AG09309 (cell line): Measurements from ENCODE around the gene CACTIN.

Experiments
- DNase-seq: peaks from one replicate; pipeline ENCODE4 v3.0.0-alpha.2; 2010; ENCODE audit warnings: low read depth
- H3K4me3 ChIP-seq: 2 replicates; pipeline ENCODE4 v1.5.1; 2011; ENCODE audit warnings: mild to moderate bottlenecking, low read depth, low read length, moderate library complexity; ENCODE audit not compliant: control insufficient read depth
- TF ChIP-seq, protein P1 (sequence below): IDR thresholded peaks from 2 replicates; pipeline ENCODE4 v1.5.1; 2011; ENCODE audit warnings: mild to moderate bottlenecking, low read depth, low read length, inconsistent platforms; ENCODE audit not compliant: insufficient read depth, control insufficient read depth; ENCODE audit errors: missing control alignments

Gene CACTIN

DNA sequence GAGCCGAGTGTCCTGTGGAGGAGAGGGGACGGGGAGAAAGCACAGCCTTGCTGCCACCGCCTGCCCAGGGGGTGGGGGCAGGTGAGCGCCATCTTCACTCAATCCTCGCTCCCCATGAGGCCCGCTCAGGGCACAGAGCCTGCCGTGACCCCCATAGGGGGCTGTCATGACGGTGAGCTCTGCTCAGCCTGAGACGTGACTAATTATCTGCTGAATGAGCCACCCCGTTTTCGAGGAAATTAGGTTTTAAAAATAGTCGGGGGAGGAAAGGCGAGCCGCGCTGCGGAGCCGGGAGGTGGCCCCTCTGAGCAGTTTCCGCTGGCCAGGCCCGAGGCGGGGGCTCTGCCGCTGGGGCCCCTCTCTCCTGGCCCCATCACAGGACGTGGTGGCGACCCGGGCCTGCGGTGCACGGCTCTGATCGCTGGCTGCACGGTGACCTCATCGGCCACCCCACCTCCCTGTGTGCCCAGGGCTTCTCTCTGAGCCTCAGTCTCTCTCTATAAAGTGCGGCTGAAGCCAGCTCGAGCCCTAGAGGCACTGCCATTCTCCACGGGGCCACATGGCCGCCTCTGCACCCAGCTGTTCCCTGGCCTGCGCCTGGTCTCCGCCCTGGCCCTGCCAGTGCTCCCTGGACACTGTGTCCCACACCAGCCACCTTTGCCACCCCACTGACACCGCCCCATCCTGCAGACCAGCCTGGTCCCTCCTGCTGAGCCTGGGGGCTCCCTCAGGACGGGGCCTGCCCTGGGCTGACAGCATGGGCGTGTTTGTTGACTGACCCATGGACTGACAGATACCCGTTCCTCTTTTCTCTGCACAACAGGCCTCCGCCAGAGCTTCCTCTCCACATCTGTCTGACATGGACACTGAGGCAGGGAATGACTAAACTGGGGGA is 45.3 kb upstream of the CACTIN start:
- DNase-seq, result no peak
- no peak overlapping the region for H3K4me3 ChIP-seq
- TF ChIP-seq, protein P1, sequence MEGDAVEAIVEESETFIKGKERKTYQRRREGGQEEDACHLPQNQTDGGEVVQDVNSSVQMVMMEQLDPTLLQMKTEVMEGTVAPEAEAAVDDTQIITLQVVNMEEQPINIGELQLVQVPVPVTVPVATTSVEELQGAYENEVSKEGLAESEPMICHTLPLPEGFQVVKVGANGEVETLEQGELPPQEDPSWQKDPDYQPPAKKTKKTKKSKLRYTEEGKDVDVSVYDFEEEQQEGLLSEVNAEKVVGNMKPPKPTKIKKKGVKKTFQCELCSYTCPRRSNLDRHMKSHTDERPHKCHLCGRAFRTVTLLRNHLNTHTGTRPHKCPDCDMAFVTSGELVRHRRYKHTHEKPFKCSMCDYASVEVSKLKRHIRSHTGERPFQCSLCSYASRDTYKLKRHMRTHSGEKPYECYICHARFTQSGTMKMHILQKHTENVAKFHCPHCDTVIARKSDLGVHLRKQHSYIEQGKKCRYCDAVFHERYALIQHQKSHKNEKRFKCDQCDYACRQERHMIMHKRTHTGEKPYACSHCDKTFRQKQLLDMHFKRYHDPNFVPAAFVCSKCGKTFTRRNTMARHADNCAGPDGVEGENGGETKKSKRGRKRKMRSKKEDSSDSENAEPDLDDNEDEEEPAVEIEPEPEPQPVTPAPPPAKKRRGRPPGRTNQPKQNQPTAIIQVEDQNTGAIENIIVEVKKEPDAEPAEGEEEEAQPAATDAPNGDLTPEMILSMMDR, result no peak

- DNase-seq, result no peak
- H3K4me3 ChIP-seq, result peak overlapping the region; percentile 9
- TF ChIP-seq, protein P1, result no peak
These were observed 44.4 kb upstream of the CACTIN start for GRCh38 chr19:3670796-3671679.

- TF ChIP-seq, protein P1, result no peak
- peak; percentile 38 for DNase-seq
- H3K4me3 ChIP-seq, result peak overlapping the region; percentile 4
These were observed 43.6 kb upstream of the CACTIN start for GRCh38 chr19:3669947-3670795.

- DNase-seq, result no peak
- TF ChIP-seq, protein P1, result no peak
- no peak overlapping the region for H3K4me3 ChIP-seq
These were observed 42.7 kb upstream of the CACTIN start for GRCh38 chr19:3669082-3669946.

DNA sequence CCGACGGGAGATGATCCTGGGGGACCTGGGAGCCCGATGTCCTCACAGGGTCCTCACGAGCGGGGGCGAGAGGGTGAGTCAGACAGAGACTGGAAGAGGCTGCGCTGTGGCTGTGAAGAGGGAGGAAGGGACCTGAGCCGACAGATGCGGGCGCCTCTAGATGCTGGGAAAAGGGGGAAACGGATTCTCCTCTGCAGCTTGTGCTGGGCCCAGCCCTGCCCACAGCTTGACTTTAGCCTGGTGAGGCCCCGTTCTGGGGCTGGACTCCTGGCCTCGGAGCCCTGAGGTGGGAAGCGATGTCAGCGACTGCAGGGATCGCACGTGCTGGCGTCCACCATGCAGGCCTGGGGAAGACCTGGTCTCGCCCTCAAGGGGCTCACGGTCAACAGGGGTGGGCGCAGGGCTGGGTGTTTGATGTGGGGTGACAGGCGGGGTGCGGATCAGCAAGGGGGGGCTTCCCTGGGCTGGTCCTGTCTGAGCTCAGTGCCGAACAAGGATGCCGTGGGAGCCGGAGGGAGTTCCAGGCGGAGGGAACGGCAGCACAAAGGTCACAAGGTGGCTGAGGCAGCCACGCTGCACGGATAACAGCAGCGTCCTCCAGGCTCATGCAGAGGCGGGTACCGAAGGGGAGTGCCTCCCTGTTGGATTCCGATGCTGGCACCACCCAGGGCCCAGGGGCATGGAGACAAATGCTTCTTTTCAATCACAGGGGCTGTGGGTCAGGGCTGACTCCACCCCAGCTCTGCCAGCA is 41.9 kb upstream of the CACTIN start:
- TF ChIP-seq, protein P1, result no peak
- H3K4me3 ChIP-seq, result no peak overlapping the region
- DNase-seq, result no peak
